Activated CD4-positive, alpha-beta T cell treated with anti-CD3 and anti-CD28 coated beads, Interleukin-2, amount 50 U/mL, for 1 hour (primary cell): ENCODE measurements around the gene GALNT6.

Experiments used
- DNase-seq: peaks from one replicate; pipeline ENCODE4 v3.0.0-alpha.2; 2020

Gene GALNT6

GRCh38 chr12:51391283-51392123 is at the start of gene GALNT6:
GALNT6 (minus strand) TSS chr12:51391406; CDS start chr12:51379781, 11,625 bp downstream.
- peak; percentile 70 for DNase-seq

GRCh38 chr12:51439330-51439729 is 48.1 kb upstream of the GALNT6 start:
- no peak for DNase-seq

GRCh38 chr12:51437431-51437830 is 46.2 kb upstream of the GALNT6 start:
- no peak for DNase-seq

GRCh38 chr12:51434305-51434704 is 43.1 kb upstream of the GALNT6 start:
- DNase-seq: no peak

GRCh38 chr12:51432921-51433320 is 41.7 kb upstream of the GALNT6 start:
- DNase-seq: no peak

GRCh38 chr12:51430196-51430895 is 39.1 kb upstream of the GALNT6 start:
- DNase-seq: no peak

GRCh38 chr12:51429700-51430099 is 38.5 kb upstream of the GALNT6 start:
- DNase-seq: no peak

- no peak for DNase-seq
Observed at GRCh38 chr12:51428256-51428655, 37.0 kb upstream of the GALNT6 start.

GRCh38 chr12:51424662-51425539 is 33.7 kb upstream of the GALNT6 start, which contains the start of gene SLC4A8:
SLC4A8 (plus strand) TSS chr12:51424831; CDS start chr12:51424988, 157 bp downstream.
- DNase-seq: peak; percentile 63

- DNase-seq: no peak
Observed at GRCh38 chr12:51424094-51424661, 33.0 kb upstream of the GALNT6 start.

GRCh38 chr12:51421266-51421884 is 30.2 kb upstream of the GALNT6 start:
- DNase-seq: peak; percentile 13

- no peak for DNase-seq
Observed at GRCh38 chr12:51419425-51420193, 28.4 kb upstream of the GALNT6 start.

GRCh38 chr12:51417826-51418225 is 26.6 kb upstream of the GALNT6 start:
- no peak for DNase-seq

- no peak for DNase-seq
Observed at GRCh38 chr12:51415931-51416330, 24.7 kb upstream of the GALNT6 start.

GRCh38 chr12:51413791-51414190 is 22.6 kb upstream of the GALNT6 start:
- DNase-seq: no peak

- no peak for DNase-seq
Observed at GRCh38 chr12:51413149-51413548, 21.9 kb upstream of the GALNT6 start.

- no peak for DNase-seq
Observed at GRCh38 chr12:51409846-51410245, 18.6 kb upstream of the GALNT6 start.

- DNase-seq: no peak
Observed at GRCh38 chr12:51407604-51408003, 16.4 kb upstream of the GALNT6 start.

GRCh38 chr12:51406859-51407258 is 15.7 kb upstream of the GALNT6 start:
- no peak for DNase-seq

- no peak for DNase-seq
Observed at GRCh38 chr12:51406290-51406689, 15.1 kb upstream of the GALNT6 start.

- DNase-seq: no peak
Observed at GRCh38 chr12:51405801-51406207, 14.6 kb upstream of the GALNT6 start.
